Measurements from ENCODE around the gene AHNAK2. TPM values are rescaled to one million over a fixed set of nuclear protein-coding genes. Genes with fewer than 3 reads are reported as not detected.

Gene AHNAK2
- total and polyA plus RNA-seq, 2 donors (not counting 1 experiment from before 2014, with no cell fraction given), result 6.6 to 106 TPM

- H3K79me2 ChIP-seq (ENCODE audit: control insufficient read depth, insufficient read depth, low read length), result no peaks in the 10 kb centered on the region
- no peak overlapping the region for H3K27ac ChIP-seq (ENCODE audit: insufficient read depth, low read length)
- no peak overlapping the region for H3K4me2 ChIP-seq (ENCODE audit: extremely low read depth, insufficient read depth, low read length)
- no peaks in the 10 kb centered on the region for H3K9me3 ChIP-seq (ENCODE audit: control insufficient read depth, insufficient read depth, low read depth, low read length)
- no peak for DNase-seq (ENCODE audit: low read depth in 2 of 2)
- H3K9ac ChIP-seq (ENCODE audit: insufficient read depth, low read length), result no peak overlapping the region
- H4K20me1 ChIP-seq (ENCODE audit: control insufficient read depth, extremely low read depth, insufficient read depth, low read length), result no peaks in the 10 kb centered on the region
- H3K4me1 ChIP-seq (ENCODE audit: control insufficient read depth, extremely low read depth, insufficient read depth, low read length), result no peaks in the 10 kb centered on the region
- TF ChIP-seq, protein P1, sequence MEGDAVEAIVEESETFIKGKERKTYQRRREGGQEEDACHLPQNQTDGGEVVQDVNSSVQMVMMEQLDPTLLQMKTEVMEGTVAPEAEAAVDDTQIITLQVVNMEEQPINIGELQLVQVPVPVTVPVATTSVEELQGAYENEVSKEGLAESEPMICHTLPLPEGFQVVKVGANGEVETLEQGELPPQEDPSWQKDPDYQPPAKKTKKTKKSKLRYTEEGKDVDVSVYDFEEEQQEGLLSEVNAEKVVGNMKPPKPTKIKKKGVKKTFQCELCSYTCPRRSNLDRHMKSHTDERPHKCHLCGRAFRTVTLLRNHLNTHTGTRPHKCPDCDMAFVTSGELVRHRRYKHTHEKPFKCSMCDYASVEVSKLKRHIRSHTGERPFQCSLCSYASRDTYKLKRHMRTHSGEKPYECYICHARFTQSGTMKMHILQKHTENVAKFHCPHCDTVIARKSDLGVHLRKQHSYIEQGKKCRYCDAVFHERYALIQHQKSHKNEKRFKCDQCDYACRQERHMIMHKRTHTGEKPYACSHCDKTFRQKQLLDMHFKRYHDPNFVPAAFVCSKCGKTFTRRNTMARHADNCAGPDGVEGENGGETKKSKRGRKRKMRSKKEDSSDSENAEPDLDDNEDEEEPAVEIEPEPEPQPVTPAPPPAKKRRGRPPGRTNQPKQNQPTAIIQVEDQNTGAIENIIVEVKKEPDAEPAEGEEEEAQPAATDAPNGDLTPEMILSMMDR (conservative IDR thresholded peaks at IDR 0.05 in 1 of 2, IDR thresholded peaks at IDR 0.05 in 1 of 2; ENCODE audit: low read depth in 1 of 2, low read length in 2 of 2), result no peak
- TF ChIP-seq EZH2 (IDR thresholded peaks at IDR 0.05; ENCODE audit: low read length, missing control alignments), result no peak
- peaks cover 15% of the 10 kb centered on the region for H3K36me3 ChIP-seq (ENCODE audit: control insufficient read depth, insufficient read depth, low read length)
- no peak overlapping the region for H3K4me3 ChIP-seq (replicated peaks in 1 of 4; ENCODE audit: control extremely low read depth in 1 of 4, insufficient read depth in 1 of 4, low read depth in 3 of 4, low read length in 4 of 4)
- no peak overlapping the region for H2AFZ ChIP-seq (ENCODE audit: low read length)
- H3K27me3 ChIP-seq (ENCODE audit: control insufficient read depth, insufficient read depth, low read length), result no peaks in the 10 kb centered on the region
These were observed 15.8 kb upstream of the AHNAK2 start for GRCh38 chr14:104993808-104994591.

GRCh38 chr14:104993306-104993705, 15.1 kb upstream of the AHNAK2 start:
- Histone ChIP-seq H3K27ac (ENCODE audit: insufficient read depth, low read length) (no peak overlapping the region), H3K9ac (ENCODE audit: insufficient read depth, low read length) (no peak overlapping the region), H4K20me1 (ENCODE audit: control insufficient read depth, extremely low read depth, insufficient read depth, low read length) (no peaks in the 10 kb centered on the region), H2AFZ (ENCODE audit: low read length) (no peak overlapping the region), H3K4me3 (replicated peaks in 1 of 4; ENCODE audit: control extremely low read depth in 1 of 4, insufficient read depth in 1 of 4, low read depth in 3 of 4, low read length in 4 of 4) (no peak overlapping the region), H3K4me1 (ENCODE audit: control insufficient read depth, extremely low read depth, insufficient read depth, low read length) (no peaks in the 10 kb centered on the region), H3K4me2 (ENCODE audit: extremely low read depth, insufficient read depth, low read length) (no peak overlapping the region), H3K79me2 (ENCODE audit: control insufficient read depth, insufficient read depth, low read length) (no peaks in the 10 kb centered on the region), H3K36me3 (ENCODE audit: control insufficient read depth, insufficient read depth, low read length) (peaks cover 15% of the 10 kb centered on the region), H3K27me3 (ENCODE audit: control insufficient read depth, insufficient read depth, low read length) (no peaks in the 10 kb centered on the region), H3K9me3 (ENCODE audit: control insufficient read depth, insufficient read depth, low read depth, low read length) (no peaks in the 10 kb centered on the region)
- no peak for DNase-seq (ENCODE audit: low read depth in 2 of 2)
- TF ChIP-seq EZH2 (IDR thresholded peaks at IDR 0.05; ENCODE audit: low read length, missing control alignments), result no peak
- TF ChIP-seq, protein P1 (conservative IDR thresholded peaks at IDR 0.05 in 1 of 2, IDR thresholded peaks at IDR 0.05 in 1 of 2; ENCODE audit: low read depth in 1 of 2, low read length in 2 of 2), result no peak

- Histone ChIP-seq H3K27ac (ENCODE audit: insufficient read depth, low read length) (no peak overlapping the region), H3K4me1 (ENCODE audit: control insufficient read depth, extremely low read depth, insufficient read depth, low read length) (no peaks in the 10 kb centered on the region), H3K36me3 (ENCODE audit: control insufficient read depth, insufficient read depth, low read length) (peaks cover 15% of the 10 kb centered on the region), H3K27me3 (ENCODE audit: control insufficient read depth, insufficient read depth, low read length) (no peaks in the 10 kb centered on the region), H4K20me1 (ENCODE audit: control insufficient read depth, extremely low read depth, insufficient read depth, low read length) (no peaks in the 10 kb centered on the region), H3K79me2 (ENCODE audit: control insufficient read depth, insufficient read depth, low read length) (no peaks in the 10 kb centered on the region), H3K9me3 (ENCODE audit: control insufficient read depth, insufficient read depth, low read depth, low read length) (no peaks in the 10 kb centered on the region), H3K9ac (ENCODE audit: insufficient read depth, low read length) (no peak overlapping the region), H2AFZ (ENCODE audit: low read length) (no peak overlapping the region), H3K4me3 (replicated peaks in 1 of 4; ENCODE audit: control extremely low read depth in 1 of 4, insufficient read depth in 1 of 4, low read depth in 3 of 4, low read length in 4 of 4) (no peak overlapping the region), H3K4me2 (ENCODE audit: extremely low read depth, insufficient read depth, low read length) (no peak overlapping the region)
- TF ChIP-seq, protein P1 (conservative IDR thresholded peaks at IDR 0.05 in 1 of 2, IDR thresholded peaks at IDR 0.05 in 1 of 2; ENCODE audit: low read depth in 1 of 2, low read length in 2 of 2), result no peak
- no peak for TF ChIP-seq EZH2 (IDR thresholded peaks at IDR 0.05; ENCODE audit: low read length, missing control alignments)
- DNase-seq (ENCODE audit: low read depth in 2 of 2), result no peak
These were observed 14.3 kb upstream of the AHNAK2 start for GRCh38 chr14:104992501-104992900.

Measured in fibroblast of lung (primary cell).